Stimulated activated naive B cell treated with anti-CD40 and anti-IgM and Interleukin-4, amounts not matched to agents 10 μg/mL and 1 μg/mL and 100 μg/mL, for 72 hours (primary cell): ENCODE results near the gene UGT2A1.
A peak's percentile ranks its signal among the peaks of the same experiment; 100 is the strongest.

Source experiments
- ATAC-seq, 2 donors: fragments of 150-1000 bp; cut with Tn5 transposase; replicated peaks; 2 replicates each; pipeline ENCODE4 v1.10.0; 2021; ENCODE audit warnings: moderate library complexity in 1 of 2
- DNase-seq: peaks from one replicate; pipeline ENCODE4 v3.0.0; 2021
- H3K27ac Mint-ChIP-seq: one replicate; pipeline ENCODE4 v1.8.0; 2022; ENCODE audit warnings: mild to moderate bottlenecking, mixed read lengths
- H3K27me3 Mint-ChIP-seq, 2 donors: one replicate each; pipeline ENCODE4 v1.8.0; 2022; ENCODE audit warnings: mixed read lengths in 2 of 2
- H3K36me3 Mint-ChIP-seq, 2 donors: one replicate each; pipeline ENCODE4 v1.8.0; 2022; ENCODE audit warnings: mixed read lengths in 2 of 2, mild to moderate bottlenecking in 1 of 2
- H3K4me1 Mint-ChIP-seq, 2 donors: one replicate each; pipeline ENCODE4 v1.8.0; 2022; ENCODE audit warnings: mixed read lengths in 2 of 2, mild to moderate bottlenecking in 1 of 2
- H3K4me3 Mint-ChIP-seq, 2 donors: one replicate each; pipeline ENCODE4 v1.8.0; 2022; ENCODE audit warnings: mild to moderate bottlenecking in 2 of 2, mixed read lengths in 2 of 2, moderate library complexity in 1 of 2
- H3K9me3 Mint-ChIP-seq, 2 donors: one replicate each; pipeline ENCODE4 v1.8.0; 2022; ENCODE audit warnings: mixed read lengths in 2 of 2, mild to moderate bottlenecking in 1 of 2

Gene UGT2A1

GRCh38 chr4:69549651-69550050 lies 103.4 kb downstream of the UGT2A1 start:
- H3K4me3 Mint-ChIP-seq, result no peak overlapping the region
- H3K9me3 Mint-ChIP-seq, result peaks cover 4 to 5% of the 10 kb centered on the region in 2 donors
- peak in 1 of 2 donors; percentile 14 for ATAC-seq

GRCh38 chr4:69546134-69546765 lies 106.8 kb downstream of the UGT2A1 start:
- no peak for DNase-seq
- no peak for ATAC-seq
- Mint-ChIP-seq H3K4me3 (no peak overlapping the region), H3K4me1 (no peaks in the 10 kb centered on the region), H3K27me3 (no peaks in the 10 kb centered on the region), H3K27ac (no peak overlapping the region), H3K36me3 (no peaks in the 10 kb centered on the region), H3K9me3 (peaks cover 2 to 4% of the 10 kb centered on the region in 2 donors)

More at GRCh38 chr4:69549651-69550050, 103.4 kb downstream of the UGT2A1 start:
- Mint-ChIP-seq H3K27ac (no peak overlapping the region), H3K27me3 (no peaks in the 10 kb centered on the region), H3K36me3 (no peaks in the 10 kb centered on the region), H3K4me1 (no peaks in the 10 kb centered on the region)
- no peak for DNase-seq
